Esophagus squamous epithelium (tissue), 5 donors: ENCODE results near the gene RGS6. TPM values are rescaled to one million over a fixed set of nuclear protein-coding genes. Genes with fewer than 3 reads are reported as not detected.

Source experiments
- DNase-seq: peaks from one replicate; lab custom pipeline; 2025; lab: John Stamatoyannopoulos, UW
- H3K27ac ChIP-seq, 4 donors: fragments of 200-600 bp; sonication (generic); one replicate each; pipeline ENCODE4 v1.5.1; 2016 to 2019; ENCODE audit warnings: mild to moderate bottlenecking in 1 of 4
- H3K27me3 ChIP-seq, 4 donors: fragments of 200-600 bp; sonication (generic); 1 replicate in 3 of 4; 2 replicates in 1 of 4; pipeline versions ENCODE4 v1.5.1 to v1.6.0; 2017 to 2021; ENCODE audit warnings: antibody characterized with exemption in 1 of 4
- H3K36me3 ChIP-seq, 3 donors: fragments of 200-600 bp; sonication (generic); one replicate each; pipeline ENCODE4 v1.5.1; 2016 to 2019
- H3K4me1 ChIP-seq, 3 donors: fragments of 200-600 bp; sonication (generic); one replicate each; pipeline ENCODE4 v1.5.1; 2017 to 2019
- H3K4me3 ChIP-seq, 4 donors: fragments of 200-600 bp; sonication (generic); 1 replicate in 3 of 4; 2 replicates in 1 of 4; pipeline ENCODE4 v1.5.1; 2016 to 2019; ENCODE audit warnings: mild to moderate bottlenecking in 2 of 4, moderate library complexity in 1 of 4
- H3K9me3 ChIP-seq, 3 donors: fragments of 200-600 bp; sonication (generic); one replicate each; pipeline ENCODE4 v1.5.1; 2016 to 2019
- POLR2A ChIP-seq, 4 donors: fragments of 450-650 bp; IDR thresholded peaks; one replicate each; pipeline ENCODE4 v1.6.1; 2017; ENCODE audit warnings: antibody characterized with exemption in 4 of 4, mild to moderate bottlenecking in 4 of 4, moderate library complexity in 3 of 4
- WGBS, 2 donors: methylation state at CpG; one replicate each; pipeline ENCODE4 v1.1.5; 2018; 5-methylcytosine and 5-hydroxymethylcytosine counted together
- intact Hi-C: fragments of 100-400 bp; cut with DNase I; formaldehyde crosslinking; loops from one replicate; pipeline ENCODE4 v1.15.0; 2022
- total RNA-seq, 4 donors: library from RNA; depleted of rRNA; stranded (reverse); fragments of >200 nt; gene quantifications; one replicate each; pipeline ENCODE4 v1.1.0, GENCODE V29; 2016
- TF ChIP-seq, protein P1 (sequence below), 6 experiments: fragments of 450-650 bp in 4 of 6; fragments of 200-600 bp in 2 of 6; sonication (generic) in 2 of 6; IDR thresholded peaks; one replicate each; pipeline ENCODE4 v1.5.1; 2016 to 2019; ENCODE audit warnings: antibody characterized with exemption in 6 of 6, mild to moderate bottlenecking in 4 of 6, moderate library complexity in 4 of 6
- donor health status: DM: yes; HTN: yes; CAD: no.

Gene RGS6
- total RNA-seq, 4 donors from 2014 or later: 0.06 to 0.76 (median 0.66) TPM; not detected in 1

GRCh38 chr14:72523424-72524294 is 591.4 kb downstream of the RGS6 start:
- H3K27me3 ChIP-seq: peaks cover 0 to 1% (median 0%) of the 10 kb centered on the region in 4 donors
- 61 to 69% methylated on average over 4 to 5 of the region's 5 CpGs for WGBS, 2 donors
- H3K27ac ChIP-seq: no peak overlapping the region
- intact Hi-C loops: no loop called here
- no peak overlapping the region for H3K4me3 ChIP-seq
- no peaks in the 10 kb centered on the region for H3K9me3 ChIP-seq
- TF ChIP-seq POLR2A (IDR thresholded peaks at IDR 0.05): no peak
- TF ChIP-seq, protein P1, sequence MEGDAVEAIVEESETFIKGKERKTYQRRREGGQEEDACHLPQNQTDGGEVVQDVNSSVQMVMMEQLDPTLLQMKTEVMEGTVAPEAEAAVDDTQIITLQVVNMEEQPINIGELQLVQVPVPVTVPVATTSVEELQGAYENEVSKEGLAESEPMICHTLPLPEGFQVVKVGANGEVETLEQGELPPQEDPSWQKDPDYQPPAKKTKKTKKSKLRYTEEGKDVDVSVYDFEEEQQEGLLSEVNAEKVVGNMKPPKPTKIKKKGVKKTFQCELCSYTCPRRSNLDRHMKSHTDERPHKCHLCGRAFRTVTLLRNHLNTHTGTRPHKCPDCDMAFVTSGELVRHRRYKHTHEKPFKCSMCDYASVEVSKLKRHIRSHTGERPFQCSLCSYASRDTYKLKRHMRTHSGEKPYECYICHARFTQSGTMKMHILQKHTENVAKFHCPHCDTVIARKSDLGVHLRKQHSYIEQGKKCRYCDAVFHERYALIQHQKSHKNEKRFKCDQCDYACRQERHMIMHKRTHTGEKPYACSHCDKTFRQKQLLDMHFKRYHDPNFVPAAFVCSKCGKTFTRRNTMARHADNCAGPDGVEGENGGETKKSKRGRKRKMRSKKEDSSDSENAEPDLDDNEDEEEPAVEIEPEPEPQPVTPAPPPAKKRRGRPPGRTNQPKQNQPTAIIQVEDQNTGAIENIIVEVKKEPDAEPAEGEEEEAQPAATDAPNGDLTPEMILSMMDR (IDR thresholded peaks at IDR 0.05): no peak
- H3K36me3 ChIP-seq: no peaks in the 10 kb centered on the region
- peaks cover 0 to 12% (median 0%) of the 10 kb centered on the region in 3 donors for H3K4me1 ChIP-seq
- no peak for DNase-seq

- intact Hi-C loops: no loop called here
- no peak overlapping the region for H3K4me3 ChIP-seq
- peaks cover 0 to 12% (median 0%) of the 10 kb centered on the region in 3 donors for H3K4me1 ChIP-seq
- DNase-seq: no peak
- TF ChIP-seq POLR2A (IDR thresholded peaks at IDR 0.05): no peak
- TF ChIP-seq, protein P1 (IDR thresholded peaks at IDR 0.05): no peak
- peaks cover 0 to 7% (median 0%) of the 10 kb centered on the region in 4 donors for H3K27me3 ChIP-seq
- no peak overlapping the region for H3K27ac ChIP-seq
- H3K9me3 ChIP-seq: no peaks in the 10 kb centered on the region
- no peaks in the 10 kb centered on the region for H3K36me3 ChIP-seq
These were observed 592.0 kb downstream of the RGS6 start for GRCh38 chr14:72524295-72524629.

DNA sequence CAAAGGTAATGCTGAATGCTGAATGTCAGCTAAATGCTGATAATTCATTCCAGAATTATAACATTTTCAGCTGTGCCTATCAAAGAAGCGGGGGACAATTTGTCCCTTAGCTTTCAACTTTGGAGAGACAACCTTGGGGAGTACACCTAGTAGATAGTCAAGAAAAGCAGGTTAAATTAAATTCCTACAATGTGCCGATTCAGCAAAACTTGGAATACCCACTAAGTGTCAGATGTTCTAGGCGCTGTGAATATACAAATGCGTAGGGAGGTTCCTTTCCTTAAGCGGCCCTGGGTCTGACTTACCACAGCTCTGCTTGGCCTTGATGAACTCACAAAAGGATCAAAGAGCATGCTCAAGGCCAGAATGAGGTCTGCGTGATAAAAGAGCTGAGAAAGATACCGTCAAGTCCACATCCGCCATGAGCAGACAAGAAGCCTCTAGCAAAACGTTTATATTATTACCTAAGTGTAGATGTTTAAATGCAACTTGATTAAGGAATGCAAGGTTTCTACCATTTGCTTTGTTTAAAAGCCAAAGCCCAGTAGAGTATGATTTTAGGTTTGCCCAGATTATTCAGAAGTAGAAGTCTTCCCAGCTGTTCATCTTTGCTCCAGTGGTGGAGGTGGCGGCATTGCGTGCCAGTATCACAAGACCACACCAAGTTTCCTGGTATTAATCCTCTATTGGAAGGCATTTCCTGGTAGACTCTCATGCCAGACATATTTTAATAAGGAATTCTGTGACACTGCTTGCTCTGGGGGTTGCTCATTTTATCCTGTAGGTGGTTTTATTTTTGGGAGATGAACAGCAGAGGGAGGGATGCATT is 593.1 kb downstream of the RGS6 start:
- H3K27me3 ChIP-seq: peaks cover 0 to 8% (median 0%) of the 10 kb centered on the region in 4 donors
- no peaks in the 10 kb centered on the region for H3K36me3 ChIP-seq
- 85 to 90% methylated on average over 11 of the region's 11 CpGs for WGBS, 2 donors
- TF ChIP-seq POLR2A (IDR thresholded peaks at IDR 0.05): no peak
- TF ChIP-seq, protein P1 (IDR thresholded peaks at IDR 0.05): no peak
- DNase-seq: no peak
- no peak overlapping the region for H3K27ac ChIP-seq
- intact Hi-C loops: no loop called here
- peaks cover 0 to 12% (median 0%) of the 10 kb centered on the region in 3 donors for H3K4me1 ChIP-seq
- H3K4me3 ChIP-seq: no peak overlapping the region
- no peaks in the 10 kb centered on the region for H3K9me3 ChIP-seq

DNA sequence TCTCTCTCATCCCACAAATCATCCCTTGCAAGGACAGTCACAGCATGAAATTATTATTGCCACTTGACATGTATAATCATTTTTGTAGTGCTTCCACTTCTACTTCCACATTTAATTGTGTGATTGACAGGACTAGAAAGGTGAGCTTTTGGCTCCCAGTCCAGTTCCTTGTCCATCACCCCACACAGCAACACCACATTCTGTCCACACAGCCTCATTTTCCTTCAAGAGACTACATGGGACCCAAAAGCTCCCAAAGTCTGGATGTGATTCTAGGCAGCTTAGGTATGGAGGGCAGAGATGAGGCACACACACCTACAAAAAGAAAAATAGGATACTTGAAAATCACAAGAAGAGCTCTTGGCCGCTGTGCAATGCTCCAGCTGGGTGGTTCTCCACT is 595.4 kb downstream of the RGS6 start:
- DNase-seq: no peak
- Histone ChIP-seq H3K4me3 (no peak overlapping the region), H3K4me1 (peaks cover 0 to 12% (median 0%) of the 10 kb centered on the region in 3 donors), H3K9me3 (peaks cover 0 to 1% (median 0%) of the 10 kb centered on the region in 3 donors), H3K27ac (no peak overlapping the region), H3K27me3 (peaks cover 0 to 8% (median 0%) of the 10 kb centered on the region in 4 donors), H3K36me3 (no peaks in the 10 kb centered on the region)
- TF ChIP-seq, protein P1 (IDR thresholded peaks at IDR 0.05): no peak
- intact Hi-C loops: no loop called here
- WGBS, 2 donors: 86 to 100% methylated on average over 1 of the region's 1 CpG
